Right atrium auricular region (tissue), 2 donors: ENCODE data around the gene RPS15. TPM values are rescaled to one million over a fixed set of nuclear protein-coding genes. Genes with fewer than 3 reads are reported as not detected.

ENCODE experiments used
- DNase-seq: peaks from one replicate; pipeline ENCODE4 v3.0.0-alpha.2; 2019; ENCODE audit warnings: low spot score
- H3K27ac ChIP-seq, 2 donors: fragments of 200-600 bp; sonication (generic); 1 replicate in 1 of 2; 2 replicates in 1 of 2; pipeline ENCODE4 v1.5.1; 2016 to 2019
- H3K27me3 ChIP-seq, 2 donors: fragments of 200-600 bp; sonication (generic); one replicate each; pipeline versions ENCODE4 v1.5.1 to v1.6.0; 2017 to 2019
- H3K36me3 ChIP-seq: fragments of 200-600 bp; sonication (generic); one replicate; pipeline ENCODE4 v1.5.1; 2016
- H3K4me1 ChIP-seq, 2 donors: fragments of 200-600 bp; sonication (generic); one replicate each; pipeline versions ENCODE4 v1.5.1 to v1.6.0; 2017 to 2019
- H3K4me3 ChIP-seq, 2 donors: fragments of 200-600 bp; sonication (generic); 1 replicate in 1 of 2; 2 replicates in 1 of 2; pipeline ENCODE4 v1.5.1; 2017 to 2019; ENCODE audit warnings: mild to moderate bottlenecking in 1 of 2, moderate library complexity in 1 of 2
- H3K9me3 ChIP-seq, 2 donors: fragments of 200-600 bp; sonication (generic); one replicate each; pipeline ENCODE4 v1.5.1; 2019
- CTCF ChIP-seq, 2 donors: fragments of 200-600 bp; sonication (generic); IDR thresholded peaks; one replicate each; pipeline ENCODE4 v1.5.1; 2019; ENCODE audit warnings: antibody characterized with exemption in 2 of 2
- total RNA-seq, 2 donors: library from RNA; depleted of rRNA; stranded (reverse); fragments of >200 nt; gene quantifications; one replicate each; pipeline ENCODE4 v1.1.0, GENCODE V29; 2016

RPS15 gene
- total RNA-seq, 2 donors from 2014 or later, result 1,712 to 2,156 TPM

GRCh38 chr19:1401138-1401888, 36.9 kb upstream of the RPS15 start, which contains the start of gene GAMT:
GAMT (minus strand) TSS chr19:1401542; CDS start chr19:1401476, 66 bp downstream.
- DNase-seq, result no peak
- Histone ChIP-seq H3K9me3 (no peaks in the 10 kb centered on the region), H3K4me1 (peaks cover 0 to 39% of the 10 kb centered on the region in 2 donors), H3K27ac (peak within 1 kb of the TSS; percentile 65 to 81), H3K27me3 (no peaks in the 10 kb centered on the region), H3K4me3 (peak within 1 kb of the TSS; percentile 45 to 76), H3K36me3 (no peaks in the 10 kb centered on the region)
- peak; percentile 65 to 72 for TF ChIP-seq CTCF (IDR thresholded peaks at IDR 0.05)

GRCh38 chr19:1401889-1402217, 36.3 kb upstream of the RPS15 start:
- peak overlapping the region in 1 of 2 donors; percentile 81 for H3K27ac ChIP-seq
- H3K36me3 ChIP-seq, result no peaks in the 10 kb centered on the region
- TF ChIP-seq CTCF (IDR thresholded peaks at IDR 0.05), result no peak
- DNase-seq, result no peak
- peaks cover 0 to 38% of the 10 kb centered on the region in 2 donors for H3K4me1 ChIP-seq
- H3K9me3 ChIP-seq, result no peaks in the 10 kb centered on the region
- no peaks in the 10 kb centered on the region for H3K27me3 ChIP-seq
- peak overlapping the region; percentile 45 to 76 for H3K4me3 ChIP-seq

- Histone ChIP-seq H3K4me1 (peaks cover 0 to 37% of the 10 kb centered on the region in 2 donors), H3K27me3 (no peaks in the 10 kb centered on the region), H3K27ac (no peak overlapping the region), H3K36me3 (no peaks in the 10 kb centered on the region), H3K9me3 (no peaks in the 10 kb centered on the region), H3K4me3 (no peak overlapping the region)
- DNase-seq, result no peak
- TF ChIP-seq CTCF (IDR thresholded peaks at IDR 0.05), result no peak
These were observed 35.7 kb upstream of the RPS15 start for GRCh38 chr19:1402411-1403070.

- TF ChIP-seq CTCF (IDR thresholded peaks at IDR 0.05), result peak in 1 of 2 donors; percentile 41
These were observed 31.2 kb upstream of the RPS15 start for GRCh38 chr19:1406774-1407527.

GRCh38 chr19:1407528-1408299, 30.5 kb upstream of the RPS15 start, which contains the start of gene DAZAP1:
DAZAP1 (plus strand) TSS chr19:1407586; CDS start chr19:1407774, 188 bp downstream.
- H3K27ac ChIP-seq, result peak within 1 kb of the TSS; percentile 97 to 98
- no peak for DNase-seq
- no peaks in the 10 kb centered on the region for H3K36me3 ChIP-seq
- peak within 1 kb of the TSS; percentile 94 to 100 for H3K4me3 ChIP-seq
- H3K27me3 ChIP-seq, result no peaks in the 10 kb centered on the region
- H3K4me1 ChIP-seq, result peaks cover 0 to 48% of the 10 kb centered on the region in 2 donors
- no peaks in the 10 kb centered on the region for H3K9me3 ChIP-seq
- TF ChIP-seq CTCF (IDR thresholded peaks at IDR 0.05), result no peak

More at GRCh38 chr19:1406774-1407527, 31.2 kb upstream of the RPS15 start:
- Histone ChIP-seq H3K4me3 (peak overlapping the region; percentile 40 to 100), H3K9me3 (no peaks in the 10 kb centered on the region), H3K4me1 (peaks cover 0 to 48% of the 10 kb centered on the region in 2 donors), H3K27ac (peak overlapping the region; percentile 84 to 87), H3K36me3 (no peaks in the 10 kb centered on the region), H3K27me3 (no peaks in the 10 kb centered on the region)
- peak; percentile 99 for DNase-seq
